NCI-H82 (cell line): ENCODE measurements around the gene NECTIN1.

ENCODE experiments used
- DNase-seq: peaks from one replicate; lab custom pipeline; 2025; lab: John Stamatoyannopoulos, UW

Gene NECTIN1

DNA sequence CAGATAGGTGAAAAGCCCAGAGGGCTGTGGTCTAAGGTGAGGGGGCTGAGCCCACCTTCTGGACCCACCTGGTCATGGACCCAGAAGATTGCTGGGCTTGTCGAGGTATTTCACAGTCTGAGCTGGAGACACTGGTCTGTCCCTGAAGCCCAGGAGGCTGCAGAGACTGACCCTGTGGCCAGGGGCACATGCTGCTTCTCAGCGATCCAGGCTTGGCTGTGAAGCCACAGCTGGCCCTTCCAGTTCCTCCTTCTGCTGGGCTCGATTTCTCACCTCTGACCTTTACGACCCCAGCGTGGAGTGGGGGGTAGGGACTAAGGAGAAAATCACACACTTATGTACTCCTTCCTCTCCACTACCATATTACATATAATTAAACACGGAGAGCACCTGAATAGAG, 88.5 kb downstream of the NECTIN1 start:
- no peak for DNase-seq

DNA sequence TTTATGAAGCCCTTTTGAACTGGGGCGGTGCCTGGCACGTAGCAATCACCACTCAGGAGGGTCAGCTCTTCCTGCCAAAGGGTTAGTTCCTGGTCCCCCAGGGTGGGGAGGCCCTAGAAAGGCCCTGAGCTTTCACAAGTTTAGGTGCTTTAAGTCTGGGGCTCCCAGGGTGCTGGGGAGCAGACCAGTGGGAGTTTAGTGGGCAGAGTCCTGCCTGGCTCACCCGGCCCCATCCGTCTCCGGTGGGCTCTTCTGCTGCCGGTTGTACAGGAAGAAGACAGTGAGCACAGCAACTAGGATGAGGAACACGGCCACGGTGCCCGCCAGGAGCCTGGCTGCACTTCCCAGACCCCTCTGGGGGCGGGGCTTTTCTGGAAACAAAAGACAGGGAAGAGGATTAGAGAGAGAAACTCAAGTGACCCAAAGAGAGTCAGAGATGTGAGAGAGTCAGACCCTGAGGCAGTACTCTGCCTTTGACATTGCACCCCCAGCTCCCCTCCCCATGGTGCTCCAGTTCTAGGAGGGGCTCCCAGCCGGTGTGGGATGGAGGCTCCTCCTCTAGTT, 89.3 kb downstream of the NECTIN1 start:
- peak; percentile 20 for DNase-seq

GRCh38 chr11:119638851-119639250, 90.1 kb downstream of the NECTIN1 start:
- no peak for DNase-seq

GRCh38 chr11:119637481-119637880, 91.5 kb downstream of the NECTIN1 start:
- no peak for DNase-seq

DNA sequence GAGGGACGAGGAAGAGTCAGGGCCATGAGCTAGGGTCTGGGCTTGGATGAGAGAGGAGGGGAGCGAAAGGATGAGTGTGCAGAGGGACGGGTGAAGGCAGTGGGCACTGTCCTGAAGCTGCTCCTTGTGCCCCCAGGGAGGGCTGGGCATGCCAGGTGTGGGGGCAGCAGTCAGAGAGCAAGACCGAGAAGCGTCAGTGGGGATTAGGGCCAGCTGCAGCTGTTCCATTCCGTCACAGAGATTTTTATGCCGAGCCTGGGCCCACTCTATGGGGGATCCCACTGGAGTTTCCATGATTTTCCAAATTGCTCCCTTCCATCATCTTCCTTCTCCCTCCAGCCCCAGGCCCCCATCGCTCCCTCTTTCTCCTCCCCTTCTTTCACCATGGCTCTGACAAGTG, 93.2 kb downstream of the NECTIN1 start:
- peak; percentile 38 for DNase-seq

- no peak for DNase-seq
These were observed 93.8 kb downstream of the NECTIN1 start for GRCh38 chr11:119635041-119635740.

DNA sequence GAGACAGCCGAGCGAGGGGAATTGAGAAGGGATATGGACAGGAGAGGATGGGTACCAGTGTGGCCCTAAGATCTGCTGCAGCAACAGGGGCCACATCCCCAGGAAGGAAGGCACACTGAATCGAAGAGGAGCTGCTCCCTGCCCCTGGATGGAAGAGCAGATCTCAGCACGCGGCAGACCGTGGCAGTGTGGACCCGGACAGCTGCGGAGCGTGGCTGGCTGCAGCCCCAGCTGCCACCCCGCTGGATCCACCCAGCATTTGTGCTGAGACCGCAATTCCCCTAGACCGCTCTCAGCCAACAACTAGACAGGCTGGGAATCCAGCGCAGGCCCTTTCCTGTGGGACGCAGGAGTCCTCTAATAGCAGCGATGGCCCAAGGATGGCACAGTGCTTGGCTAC, 94.7 kb downstream of the NECTIN1 start:
- no peak for DNase-seq

- DNase-seq: peak; percentile 10
These were observed 99.0 kb downstream of the NECTIN1 start for GRCh38 chr11:119629834-119630624.

DNA sequence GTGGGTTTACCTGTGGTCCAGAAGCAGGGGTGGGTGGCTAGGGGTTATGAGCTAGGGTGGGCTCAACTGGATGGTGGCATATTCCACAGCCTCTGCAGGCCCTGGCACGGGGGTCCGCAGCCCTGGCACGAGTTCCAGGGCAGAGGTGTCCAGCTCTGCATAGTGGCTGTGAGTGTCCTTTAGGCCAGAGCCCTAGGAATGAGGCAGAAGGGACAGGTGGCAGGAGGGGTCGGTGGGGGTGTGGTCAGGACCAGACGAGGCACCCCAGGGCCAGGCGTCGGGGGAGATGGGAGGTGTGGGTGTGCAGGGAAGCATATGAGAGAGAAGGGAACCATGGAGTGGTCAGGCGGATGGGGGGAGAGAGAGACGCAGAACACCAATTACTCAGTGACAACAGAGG, 99.9 kb downstream of the NECTIN1 start:
- no peak for DNase-seq

- peak; percentile 67 for DNase-seq
These were observed 101.7 kb downstream of the NECTIN1 start for GRCh38 chr11:119627286-119627685.

DNA sequence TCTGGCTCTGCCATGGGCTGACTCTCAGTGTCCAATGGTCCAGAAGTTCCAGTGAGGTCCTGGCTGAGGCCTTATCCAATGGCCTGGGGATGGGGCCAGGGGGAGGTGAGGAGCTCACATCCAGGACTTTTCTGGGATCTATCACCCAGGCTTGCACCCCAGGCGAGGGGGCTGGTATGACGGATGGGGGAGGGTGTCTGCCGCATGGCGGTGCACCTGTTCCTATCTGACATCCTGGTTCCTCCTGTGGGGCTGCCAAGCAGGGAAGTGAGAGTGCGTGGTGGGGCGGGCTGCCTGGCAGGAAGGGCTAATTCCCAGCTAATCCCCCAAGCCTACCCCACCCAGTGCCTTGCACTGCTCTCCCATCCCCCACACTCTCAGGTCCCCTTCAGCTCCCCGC, 102.1 kb downstream of the NECTIN1 start:
- DNase-seq: peak; percentile 95

GRCh38 chr11:119626197-119626841, 102.7 kb downstream of the NECTIN1 start:
- peak; percentile 71 for DNase-seq

DNA sequence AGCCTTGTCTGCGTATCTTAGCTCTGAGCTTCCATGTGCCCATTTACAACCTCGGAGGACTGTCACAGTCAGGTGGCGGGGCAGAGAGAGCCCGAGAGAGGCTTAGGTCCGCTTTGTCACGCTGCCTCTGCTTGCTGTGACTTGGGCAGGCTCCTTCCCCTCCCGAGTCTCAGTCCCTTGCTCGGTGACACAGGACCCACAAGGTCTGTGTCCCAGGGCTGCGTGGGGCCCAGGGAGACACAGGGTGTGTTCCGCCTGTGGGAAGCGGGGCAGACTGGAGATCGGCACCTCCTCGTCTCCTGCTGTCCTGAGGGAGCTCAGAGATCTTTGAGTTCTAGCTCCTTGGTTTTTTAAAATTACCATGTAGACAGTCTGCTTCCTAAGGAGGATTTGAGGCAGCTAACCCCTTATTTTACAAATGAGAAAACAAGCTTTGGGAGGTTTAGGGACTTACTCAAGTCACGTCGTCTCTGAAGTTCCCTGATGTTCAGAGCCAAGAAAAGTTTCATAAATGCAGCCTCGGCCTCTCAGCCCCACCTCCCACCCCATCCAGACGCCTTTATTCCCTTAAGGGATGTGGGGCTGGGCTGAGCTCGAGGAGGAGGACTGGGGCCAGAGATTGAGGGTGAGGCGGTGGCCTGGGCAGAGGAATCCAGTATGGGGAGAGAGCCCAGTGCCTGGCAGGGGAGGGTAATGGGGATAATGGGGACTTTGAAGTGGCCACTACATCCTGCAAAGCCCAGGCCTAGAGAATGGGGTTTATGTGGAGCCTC, 103.6 kb downstream of the NECTIN1 start:
- DNase-seq: peak; percentile 16

DNA sequence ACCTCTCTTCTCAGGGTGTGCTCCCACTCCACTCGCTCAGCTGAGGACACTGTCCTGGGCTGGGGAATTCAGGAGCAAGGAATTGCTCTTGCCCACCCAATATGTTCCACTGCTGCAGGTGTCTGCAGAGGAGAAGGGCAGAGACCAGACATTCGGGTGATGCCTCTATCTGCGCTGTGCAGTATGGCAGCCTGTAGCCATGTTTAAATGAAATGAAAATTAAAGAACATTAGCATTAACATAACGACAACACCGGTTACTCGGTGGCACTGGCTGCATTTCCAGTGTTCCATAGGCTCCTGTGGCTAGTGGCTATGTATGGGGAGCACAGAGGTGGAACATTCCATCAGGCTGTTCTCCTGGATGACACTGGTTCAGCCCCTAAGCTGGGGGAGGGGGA, 104.4 kb downstream of the NECTIN1 start:
- DNase-seq: no peak

- peak; percentile 61 for DNase-seq
These were observed 104.8 kb downstream of the NECTIN1 start for GRCh38 chr11:119624102-119624615.

DNA sequence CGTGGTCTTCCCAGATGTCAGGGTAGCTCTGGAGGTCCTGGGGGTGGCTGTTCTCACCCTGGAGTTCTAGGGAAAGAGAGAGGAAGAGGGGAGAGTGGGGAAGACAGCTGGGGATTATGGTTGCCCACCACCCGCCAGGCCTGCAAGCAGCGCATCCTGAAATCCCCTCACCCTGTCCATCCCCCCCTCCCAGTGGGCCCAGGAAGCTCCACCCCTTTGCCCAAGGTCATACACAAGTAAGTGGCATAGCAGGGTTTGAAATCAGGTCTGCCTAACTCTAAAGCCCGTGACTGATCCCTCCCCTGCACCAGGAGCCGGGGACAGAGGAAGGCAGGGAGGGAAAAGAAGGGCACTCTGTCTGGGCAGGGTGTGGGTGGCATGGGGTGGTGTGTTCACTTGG, 105.3 kb downstream of the NECTIN1 start:
- DNase-seq: peak; percentile 51

- DNase-seq: no peak
These were observed 106.4 kb downstream of the NECTIN1 start for GRCh38 chr11:119622454-119623143.

- DNase-seq: no peak
These were observed 109.3 kb downstream of the NECTIN1 start for GRCh38 chr11:119619665-119620064.

DNA sequence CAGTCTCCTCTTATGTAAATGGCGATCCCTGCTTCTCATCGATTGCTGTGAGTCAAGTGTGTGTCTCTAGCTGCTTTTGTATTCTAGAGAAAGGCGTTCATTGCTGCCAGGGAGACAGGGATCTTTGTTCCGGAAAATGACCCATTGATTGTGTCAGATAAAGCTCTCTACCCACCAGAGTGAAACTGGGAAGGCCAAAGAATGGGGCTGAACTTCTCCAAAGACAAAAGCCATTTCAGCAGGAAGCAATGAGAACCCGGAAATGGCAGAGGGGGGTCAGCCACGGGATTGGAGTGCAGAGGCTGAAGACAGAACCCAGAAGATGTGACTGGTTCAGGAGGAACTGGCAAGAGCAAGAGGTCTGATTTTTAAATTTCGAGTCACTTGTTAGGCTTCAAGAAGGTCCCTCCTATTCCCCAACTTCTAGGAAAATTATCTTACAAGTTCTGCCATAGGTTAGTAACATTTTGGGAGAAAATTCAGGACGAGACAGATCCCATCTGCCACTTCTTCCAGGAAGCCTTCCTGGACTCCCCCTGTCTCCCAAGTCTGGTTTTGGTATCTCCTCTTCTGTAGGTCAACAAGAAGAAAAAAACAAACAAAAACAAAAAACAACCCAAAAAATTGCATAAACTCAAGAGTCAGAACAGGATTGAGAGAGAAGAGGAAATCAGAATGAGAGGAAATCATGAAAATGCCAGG, 110.6 kb downstream of the NECTIN1 start:
- no peak for DNase-seq

- peak; percentile 49 for DNase-seq
These were observed 111.7 kb downstream of the NECTIN1 start for GRCh38 chr11:119617340-119617713.
